Stimulated activated CD8-positive, alpha-beta memory T cell treated with anti-CD3 and anti-CD28 coated beads, Interleukin-15, amount 100 ng/mL, for 4 hours (primary cell): Measurements from ENCODE around the gene SHROOM1.

Source experiments
- DNase-seq, 2 donors: peaks; one replicate each; pipeline ENCODE4 v3.0.0-alpha.2; 2020; ENCODE audit warnings: low read depth in 2 of 2

Gene SHROOM1

DNA sequence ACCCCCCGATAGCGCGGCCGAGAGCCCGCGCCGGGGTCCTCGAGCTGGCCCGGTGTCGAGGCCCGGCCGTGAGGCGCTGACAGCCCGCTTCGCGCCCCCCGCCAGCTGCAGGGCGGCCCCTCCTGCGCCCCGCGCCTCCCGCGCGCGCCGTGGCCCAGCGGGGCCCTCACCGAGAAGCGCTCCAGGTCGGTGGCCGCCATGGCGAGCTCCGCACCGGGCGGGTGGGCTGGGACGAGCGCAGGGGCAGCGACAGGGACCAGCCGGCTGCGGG, 53.6 kb downstream of the SHROOM1 start:
- DNase-seq, result no peak

DNA sequence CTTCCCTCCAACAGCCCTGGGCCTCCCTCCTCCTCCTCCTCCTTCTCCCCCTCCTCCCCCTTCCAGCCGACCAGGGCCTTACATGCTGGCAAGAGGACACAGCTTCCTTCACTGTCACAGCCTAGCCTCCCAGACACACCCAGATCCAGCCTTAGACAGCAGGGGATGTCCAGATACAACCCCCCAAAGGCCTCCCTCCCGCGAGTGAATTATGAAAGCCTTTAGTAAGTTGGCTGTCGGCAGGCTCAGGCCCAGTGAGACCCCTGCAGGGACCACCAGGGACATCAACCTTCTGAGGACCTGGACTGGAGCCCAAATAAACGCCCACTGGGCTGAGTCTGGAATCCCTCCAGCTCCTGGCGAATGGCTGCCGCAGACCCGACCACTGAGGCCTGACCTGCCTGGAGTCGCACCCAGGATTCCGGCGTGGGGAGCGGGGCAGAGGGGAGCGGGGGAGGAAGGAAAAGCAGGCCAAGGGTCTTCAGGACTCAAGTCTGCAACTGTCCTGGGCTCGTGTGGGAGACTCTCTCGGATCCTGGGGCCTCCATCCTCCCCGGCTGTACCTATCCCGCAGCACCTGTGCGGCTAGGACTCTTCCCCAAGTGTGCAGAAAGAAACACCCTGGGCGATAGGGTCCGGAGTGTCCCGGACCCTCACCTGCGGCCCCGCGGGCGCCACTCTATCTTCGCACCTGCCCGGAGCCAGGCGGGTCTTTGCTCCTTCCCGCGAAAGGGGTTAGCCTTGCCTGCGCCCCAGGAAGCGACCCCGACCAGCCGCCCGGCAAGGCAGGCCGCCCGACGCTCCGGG, 54.1 kb downstream of the SHROOM1 start:
- no peak for DNase-seq

DNA sequence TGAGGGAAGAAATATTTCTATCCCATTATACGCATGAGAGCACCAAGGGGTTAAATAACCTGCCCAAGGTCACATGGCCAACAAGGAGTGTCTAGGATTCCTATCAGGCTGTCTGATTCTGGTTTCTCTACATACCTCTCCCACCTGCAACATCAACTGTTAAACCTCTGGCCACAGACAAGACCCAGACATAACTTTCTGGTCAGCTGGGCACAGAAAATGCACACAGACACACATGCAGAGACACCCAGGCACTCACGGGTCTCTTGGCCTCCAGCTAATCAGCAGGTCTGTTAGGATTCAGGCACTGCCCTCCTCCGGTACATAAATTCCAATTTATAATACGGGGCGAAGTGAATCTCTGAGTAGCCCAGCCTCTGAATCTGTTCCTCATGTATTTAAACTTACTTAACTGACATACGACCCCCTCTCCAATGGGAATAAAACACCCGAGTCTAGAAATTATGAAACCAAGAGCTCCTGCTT, 54.9 kb downstream of the SHROOM1 start:
- no peak for DNase-seq

- DNase-seq, result no peak
Measured at GRCh38 chr5:132774896-132775295, 55.6 kb downstream of the SHROOM1 start.

GRCh38 chr5:132774406-132774805, 56.0 kb downstream of the SHROOM1 start:
- no peak for DNase-seq

DNA sequence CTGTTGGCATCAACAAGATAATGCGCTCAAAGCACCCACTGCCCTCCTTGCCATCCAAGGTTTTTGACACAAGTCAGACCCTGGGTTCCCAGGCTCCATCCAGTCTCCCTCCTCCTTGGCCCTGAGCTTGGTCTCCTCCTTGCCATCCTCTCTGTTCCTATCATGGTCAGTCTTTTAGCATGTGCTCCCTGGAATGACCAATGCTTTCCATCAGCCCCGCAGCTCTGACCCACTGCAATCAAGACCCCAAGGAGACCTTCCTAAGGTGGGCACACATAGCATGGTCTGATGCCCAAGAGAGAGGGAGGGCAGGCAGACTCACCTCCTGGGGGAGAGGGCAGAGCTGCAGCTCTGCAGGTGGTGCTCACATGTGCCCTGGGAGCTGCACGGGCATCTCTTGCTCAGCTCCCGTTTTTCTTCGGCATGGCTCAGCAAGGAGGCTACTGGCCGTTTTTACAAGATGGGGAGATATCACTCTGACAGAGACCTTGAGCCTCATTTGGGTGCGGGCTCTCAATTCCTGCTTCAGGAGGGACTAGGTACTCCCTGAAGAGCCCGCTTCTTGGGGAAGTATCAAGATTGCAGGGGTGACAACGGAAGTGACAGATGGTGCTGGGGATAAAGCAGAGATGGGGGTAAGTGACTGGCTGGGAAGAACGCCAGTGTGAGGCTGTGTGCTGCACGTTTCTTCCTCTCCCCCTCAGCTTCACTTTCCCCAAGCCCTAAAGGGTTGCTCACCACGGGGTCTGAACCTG, 56.7 kb downstream of the SHROOM1 start:
- no peak for DNase-seq

DNA sequence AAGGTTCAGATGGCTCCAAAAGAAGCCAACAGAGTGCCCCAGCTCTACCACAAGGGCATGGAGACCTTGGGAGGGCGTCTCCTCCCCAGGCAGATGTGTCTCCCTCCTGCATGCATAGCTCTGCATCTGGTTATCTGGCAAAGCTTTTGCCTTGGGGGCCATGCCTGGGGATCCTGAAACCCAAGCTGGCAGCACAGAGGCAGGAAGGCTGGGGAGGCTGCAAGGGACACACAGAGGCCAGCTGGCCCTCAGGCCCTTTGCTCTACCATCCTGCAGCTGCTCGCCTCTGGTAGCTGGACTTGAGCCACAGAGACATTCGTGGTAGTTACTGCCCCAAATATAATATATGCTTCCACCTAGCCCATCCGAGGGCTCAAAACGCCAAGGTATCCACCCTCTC, 57.3 kb downstream of the SHROOM1 start:
- DNase-seq, result no peak

- no peak for DNase-seq
Measured at GRCh38 chr5:132772291-132773070, 58.0 kb downstream of the SHROOM1 start.
